ENCODE measurements around the gene PREX1.

PREX1 gene

GRCh38 chr20:48783533-48784272 lies 44.1 kb downstream of the PREX1 start:
- DNase-seq (ENCODE audit: low read depth), result no peak
- TF ChIP-seq CTCF (IDR thresholded peaks at IDR 0.05; ENCODE audit: low read length, missing control alignments), result no peak
- no peak overlapping the region for H3K4me3 ChIP-seq (replicated peaks; ENCODE audit: low read depth, low read length)

- no peak for DNase-seq (ENCODE audit: low read depth)
- H3K4me3 ChIP-seq (replicated peaks; ENCODE audit: low read depth, low read length), result no peak overlapping the region
- no peak for TF ChIP-seq CTCF (IDR thresholded peaks at IDR 0.05; ENCODE audit: low read length, missing control alignments)
Measured at GRCh38 chr20:48782901-48783308, 44.9 kb downstream of the PREX1 start.

- no peak for DNase-seq (ENCODE audit: low read depth)
- H3K4me3 ChIP-seq (replicated peaks; ENCODE audit: low read depth, low read length), result no peak overlapping the region
- TF ChIP-seq CTCF (IDR thresholded peaks at IDR 0.05; ENCODE audit: low read length, missing control alignments), result no peak
Measured at GRCh38 chr20:48782053-48782452, 45.7 kb downstream of the PREX1 start.

GRCh38 chr20:48781634-48782033 lies 46.2 kb downstream of the PREX1 start:
- no peak overlapping the region for H3K4me3 ChIP-seq (replicated peaks; ENCODE audit: low read depth, low read length)
- DNase-seq (ENCODE audit: low read depth), result no peak
- TF ChIP-seq CTCF (IDR thresholded peaks at IDR 0.05; ENCODE audit: low read length, missing control alignments), result no peak

GRCh38 chr20:48779435-48779834 lies 48.4 kb downstream of the PREX1 start:
- TF ChIP-seq CTCF (IDR thresholded peaks at IDR 0.05; ENCODE audit: low read length, missing control alignments), result no peak
- no peak overlapping the region for H3K4me3 ChIP-seq (replicated peaks; ENCODE audit: low read depth, low read length)
- no peak for DNase-seq (ENCODE audit: low read depth)

GRCh38 chr20:48777821-48778220 lies 50.0 kb downstream of the PREX1 start:
- no peak for TF ChIP-seq CTCF (IDR thresholded peaks at IDR 0.05; ENCODE audit: low read length, missing control alignments)
- no peak for DNase-seq (ENCODE audit: low read depth)
- no peak overlapping the region for H3K4me3 ChIP-seq (replicated peaks; ENCODE audit: low read depth, low read length)

GRCh38 chr20:48777005-48777404 lies 50.8 kb downstream of the PREX1 start:
- no peak overlapping the region for H3K4me3 ChIP-seq (replicated peaks; ENCODE audit: low read depth, low read length)
- no peak for DNase-seq (ENCODE audit: low read depth)

More at GRCh38 chr20:48777005-48777404, 50.8 kb downstream of the PREX1 start:
- TF ChIP-seq CTCF (IDR thresholded peaks at IDR 0.05; ENCODE audit: low read length, missing control alignments), result no peak
